ENCODE measurements around the gene INTS2. TPM values are rescaled to one million over a fixed set of nuclear protein-coding genes. Genes with fewer than 3 reads are reported as not detected.

The INTS2 gene
- total RNA-seq, 4 donors from 2014 or later: 3.3 to 12.0 (median 6.1) TPM

GRCh38 chr17:61869138-61869537 lies 58.6 kb downstream of the INTS2 start:
- TF ChIP-seq POLR2A (IDR thresholded peaks at IDR 0.05): no peak
- TF ChIP-seq, protein P1, sequence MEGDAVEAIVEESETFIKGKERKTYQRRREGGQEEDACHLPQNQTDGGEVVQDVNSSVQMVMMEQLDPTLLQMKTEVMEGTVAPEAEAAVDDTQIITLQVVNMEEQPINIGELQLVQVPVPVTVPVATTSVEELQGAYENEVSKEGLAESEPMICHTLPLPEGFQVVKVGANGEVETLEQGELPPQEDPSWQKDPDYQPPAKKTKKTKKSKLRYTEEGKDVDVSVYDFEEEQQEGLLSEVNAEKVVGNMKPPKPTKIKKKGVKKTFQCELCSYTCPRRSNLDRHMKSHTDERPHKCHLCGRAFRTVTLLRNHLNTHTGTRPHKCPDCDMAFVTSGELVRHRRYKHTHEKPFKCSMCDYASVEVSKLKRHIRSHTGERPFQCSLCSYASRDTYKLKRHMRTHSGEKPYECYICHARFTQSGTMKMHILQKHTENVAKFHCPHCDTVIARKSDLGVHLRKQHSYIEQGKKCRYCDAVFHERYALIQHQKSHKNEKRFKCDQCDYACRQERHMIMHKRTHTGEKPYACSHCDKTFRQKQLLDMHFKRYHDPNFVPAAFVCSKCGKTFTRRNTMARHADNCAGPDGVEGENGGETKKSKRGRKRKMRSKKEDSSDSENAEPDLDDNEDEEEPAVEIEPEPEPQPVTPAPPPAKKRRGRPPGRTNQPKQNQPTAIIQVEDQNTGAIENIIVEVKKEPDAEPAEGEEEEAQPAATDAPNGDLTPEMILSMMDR (IDR thresholded peaks at IDR 0.05 in 4 of 5, conservative IDR thresholded peaks at IDR 0.05 in 1 of 5): no peak
- Histone ChIP-seq H3K4me1 (peaks cover 1 to 2% of the 10 kb centered on the region in 2 donors), H3K27me3 (no peaks in the 10 kb centered on the region), H3K27ac (no peak overlapping the region), H3K36me3 (peaks cover 0 to 43% of the 10 kb centered on the region in 2 donors), H3K9me3 (no peaks in the 10 kb centered on the region), H3K4me3 (no peak overlapping the region)
- in situ Hi-C loops (cut with MboI; ENCODE audit: low sequenced_read_pairs in 4 of 4): loop anchor here in 1 of 4 donors (10.0 kb wide), 1 partner anchor 196 kb away; the partner anchor contains the start of gene MED13
- no peak for DNase-seq
- no peak for ATAC-seq
- intact Hi-C loops (cut with DNase I; ENCODE audit: low total_unique reads): loop anchor here (10.0 kb wide), 1 partner anchor 454 kb away; no protein-coding TSS in a partner anchor

DNA sequence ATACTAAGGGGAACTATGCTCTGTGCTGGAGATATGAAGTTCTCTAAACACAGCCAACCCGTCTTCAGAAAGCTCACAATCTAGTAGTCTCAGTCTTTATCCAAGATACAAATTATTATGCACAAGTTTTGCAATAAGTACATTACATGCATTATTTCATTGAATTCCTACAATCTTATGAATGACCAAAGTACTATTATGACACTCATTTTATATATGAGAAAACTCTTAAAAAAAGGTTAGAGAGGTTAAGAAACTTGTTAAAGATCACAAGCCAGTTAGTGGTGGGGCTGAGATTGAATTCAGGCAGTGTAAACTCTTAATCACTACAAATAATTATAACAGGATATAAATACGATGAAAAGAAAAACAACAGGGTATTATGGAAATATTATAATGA lies 59.7 kb downstream of the INTS2 start:
- Histone ChIP-seq H3K4me1 (peaks cover 4 to 7% of the 10 kb centered on the region in 2 donors), H3K9me3 (no peaks in the 10 kb centered on the region), H3K27ac (no peak overlapping the region), H3K27me3 (no peaks in the 10 kb centered on the region), H3K36me3 (peaks cover 0 to 37% of the 10 kb centered on the region in 2 donors), H3K4me3 (no peak overlapping the region)
- ATAC-seq (no peak), DNase-seq (no peak)
- in situ Hi-C loops (cut with MboI; ENCODE audit: low sequenced_read_pairs in 4 of 4): loop anchor here in 1 of 4 donors (10.0 kb wide), 1 partner anchor 197 kb away; the partner anchor contains the start of gene MED13
- intact Hi-C loops (cut with DNase I; ENCODE audit: low total_unique reads): loop anchor here (10.0 kb wide), 1 partner anchor 453 kb away; no protein-coding TSS in a partner anchor
- TF ChIP-seq POLR2A (IDR thresholded peaks at IDR 0.05): no peak
- TF ChIP-seq, protein P1 (IDR thresholded peaks at IDR 0.05 in 4 of 5, conservative IDR thresholded peaks at IDR 0.05 in 1 of 5): no peak

GRCh38 chr17:61867033-61867432 lies 60.7 kb downstream of the INTS2 start:
- H3K27ac ChIP-seq: no peak overlapping the region
- no peaks in the 10 kb centered on the region for H3K9me3 ChIP-seq
- H3K4me1 ChIP-seq: peaks cover 9 to 13% of the 10 kb centered on the region in 2 donors
- DNase-seq (no peak), ATAC-seq (no peak)
- peaks cover 0 to 37% of the 10 kb centered on the region in 2 donors for H3K36me3 ChIP-seq
- intact Hi-C loops (cut with DNase I; ENCODE audit: low total_unique reads): loop anchor here (10.0 kb wide), 1 partner anchor 452 kb away; no protein-coding TSS in a partner anchor
- in situ Hi-C loops (cut with MboI; ENCODE audit: low sequenced_read_pairs in 4 of 4): loop anchor here in 1 of 4 donors (10.0 kb wide), 1 partner anchor 198 kb away; the partner anchor contains the start of gene MED13
- TF ChIP-seq POLR2A (IDR thresholded peaks at IDR 0.05): no peak
- TF ChIP-seq, protein P1 (IDR thresholded peaks at IDR 0.05 in 4 of 5, conservative IDR thresholded peaks at IDR 0.05 in 1 of 5): no peak
- H3K4me3 ChIP-seq: no peak overlapping the region
- no peaks in the 10 kb centered on the region for H3K27me3 ChIP-seq

DNA sequence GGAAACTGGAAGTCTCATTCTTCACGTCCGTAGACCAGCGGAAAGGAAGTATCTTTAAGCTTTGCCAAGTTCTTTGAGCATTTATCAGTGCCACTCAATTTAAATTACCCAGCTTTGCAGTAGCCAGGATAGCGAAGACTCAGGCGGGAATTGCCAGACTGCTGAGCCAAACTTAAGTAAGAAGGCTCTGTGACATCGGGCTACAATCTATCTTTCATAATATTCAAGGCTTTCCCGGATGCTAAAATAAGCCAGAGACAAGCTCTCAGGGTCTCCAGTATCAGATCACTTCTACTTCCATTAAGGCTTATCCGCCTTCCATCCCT lies 64.0 kb downstream of the INTS2 start:
- Histone ChIP-seq H3K36me3 (peaks cover 0 to 19% of the 10 kb centered on the region in 2 donors), H3K27me3 (no peaks in the 10 kb centered on the region), H3K4me1 (peaks cover 9 to 13% of the 10 kb centered on the region in 2 donors), H3K9me3 (no peaks in the 10 kb centered on the region), H3K27ac (peak overlapping the region; percentile 79 to 84 (median 81)), H3K4me3 (peak overlapping the region; percentile 69 to 92 (median 75))
- in situ Hi-C loops (cut with MboI; ENCODE audit: low sequenced_read_pairs in 4 of 4) (loop anchor here in 1 of 4 donors (10.0 kb wide), 1 partner anchor 201 kb away; the partner anchor contains the start of gene MED13), intact Hi-C loops (cut with DNase I; ENCODE audit: low total_unique reads) (loop anchor here (1.0 to 10.0 kb wide), 2 partner anchors 203 to 449 kb away; no protein-coding TSS in a partner anchor)
- TF ChIP-seq, protein P1 (IDR thresholded peaks at IDR 0.05 in 4 of 5, conservative IDR thresholded peaks at IDR 0.05 in 1 of 5): no peak
- no peak for TF ChIP-seq POLR2A (IDR thresholded peaks at IDR 0.05)
- DNase-seq (peak in 1 of 2 donors; percentile 21), ATAC-seq (peak; percentile 65 to 73)

All from gastrocnemius medialis (tissue), 4 donors.